MCF 10A (cell line): Measurements from ENCODE around the gene ACTN2. TPM values are rescaled to one million over a fixed set of nuclear protein-coding genes. Genes with fewer than 3 reads are reported as not detected.

Source experiments
- BruUV-seq: library from RNA; stranded (reverse); fragments of 400-500 nt; replicated peaks from 2 replicates; lab custom pipeline; 2021; lab: Mats Ljungman, UMichigan
- CTCF ChIA-PET: fragments of 300-600 bp; sonication (Branson Sonifier 250); formaldehyde crosslinking; extraction: SDS; loops from one replicate; lab custom pipeline; 2021; ENCODE audit warnings: antibody characterized with exemption, inconsistent platforms; lab: Yijun Ruan, JAX
- POLR2A ChIA-PET: fragments of 300-600, 350-650 bp; sonication (Branson Sonifier 250); formaldehyde crosslinking; extraction: SDS; loops from one replicate; lab custom pipeline; 2020; ENCODE audit warnings: antibody characterized with exemption, inconsistent platforms; lab: Yijun Ruan, JAX
- DNase-seq: peaks from one replicate; pipeline ENCODE4 v3.0.0-alpha.2; 2018; ENCODE audit not compliant: unreplicated experiment
- H3K27ac Mint-ChIP-seq: one replicate; pipeline ENCODE4 v1.8.0; 2022; ENCODE audit warnings: mild to moderate bottlenecking, low read depth, mixed read lengths; ENCODE audit not compliant: unreplicated experiment
- H3K27me3 Mint-ChIP-seq: one replicate; pipeline ENCODE4 v1.8.0; 2022; ENCODE audit warnings: mixed read lengths; ENCODE audit not compliant: insufficient read depth, unreplicated experiment
- H3K36me3 Mint-ChIP-seq: one replicate; pipeline ENCODE4 v1.8.0; 2022; ENCODE audit warnings: mild to moderate bottlenecking, moderate library complexity, mixed read lengths; ENCODE audit not compliant: insufficient read depth, unreplicated experiment
- H3K4me1 Mint-ChIP-seq: one replicate; pipeline ENCODE4 v1.8.0; 2022; ENCODE audit warnings: mixed read lengths; ENCODE audit not compliant: insufficient read depth, unreplicated experiment
- H3K4me3 Mint-ChIP-seq: one replicate; pipeline ENCODE4 v1.8.0; 2022; ENCODE audit warnings: mild to moderate bottlenecking, moderate library complexity, mixed read lengths; ENCODE audit not compliant: unreplicated experiment
- H3K9me3 Mint-ChIP-seq: one replicate; pipeline ENCODE4 v1.8.0; 2022; ENCODE audit warnings: mixed read lengths; ENCODE audit not compliant: unreplicated experiment
- intact Hi-C: fragments of 100-400 bp; cut with micrococcal nuclease; formaldehyde crosslinking; loops from 2 replicates; pipeline ENCODE4 v1.14.1; 2022
- total RNA-seq: library from RNA; stranded (reverse); gene quantifications from 2 replicates; pipeline ENCODE4 v1.2.3, GENCODE V29; 2022
- TF ChIP-seq, protein P1 (sequence below): fragments of 200-600 bp; IDR thresholded peaks from one replicate; pipeline ENCODE4 v1.8.0; 2022; ENCODE audit warnings: antibody characterized with exemption, mild to moderate bottlenecking; ENCODE audit not compliant: unreplicated experiment

The ACTN2 gene
- total RNA-seq, 1 experiment from 2014 or later: not detected

DNA sequence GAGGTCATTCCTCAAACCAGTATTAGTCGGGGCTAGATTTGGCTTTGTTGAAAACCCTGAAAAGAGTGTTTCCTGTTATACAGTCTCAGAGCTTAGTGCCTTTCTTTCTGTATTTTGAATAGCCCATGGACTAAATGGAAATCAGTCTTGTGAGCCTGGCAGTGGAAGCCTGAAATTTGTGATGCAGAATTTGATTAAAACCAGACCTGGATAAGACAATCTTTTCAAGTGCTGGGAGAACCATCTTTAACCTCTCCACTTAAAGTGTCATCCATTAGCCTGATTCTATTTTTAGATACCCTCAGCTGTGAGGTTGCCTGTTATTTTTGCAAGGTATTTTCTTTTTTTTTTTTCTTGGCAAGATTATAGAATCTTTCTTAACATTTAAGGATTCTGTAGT lies 19.5 kb downstream of the ACTN2 start:
- intact Hi-C loops: no loop called here
- Mint-ChIP-seq H3K4me1 (no peaks in the 10 kb centered on the region), H3K36me3 (no peaks in the 10 kb centered on the region), H3K9me3 (no peaks in the 10 kb centered on the region), H3K27ac (no peak overlapping the region), H3K4me3 (no peak overlapping the region), H3K27me3 (no peaks in the 10 kb centered on the region)
- DNase-seq: no peak
- POLR2A ChIA-PET: interaction anchor here (0.7 kb wide), 1 partner anchor 24 kb away, joined by 3 read pairs; no protein-coding TSS in a partner anchor
- BruUV-seq: no TSS peak
- TF ChIP-seq, protein P1, sequence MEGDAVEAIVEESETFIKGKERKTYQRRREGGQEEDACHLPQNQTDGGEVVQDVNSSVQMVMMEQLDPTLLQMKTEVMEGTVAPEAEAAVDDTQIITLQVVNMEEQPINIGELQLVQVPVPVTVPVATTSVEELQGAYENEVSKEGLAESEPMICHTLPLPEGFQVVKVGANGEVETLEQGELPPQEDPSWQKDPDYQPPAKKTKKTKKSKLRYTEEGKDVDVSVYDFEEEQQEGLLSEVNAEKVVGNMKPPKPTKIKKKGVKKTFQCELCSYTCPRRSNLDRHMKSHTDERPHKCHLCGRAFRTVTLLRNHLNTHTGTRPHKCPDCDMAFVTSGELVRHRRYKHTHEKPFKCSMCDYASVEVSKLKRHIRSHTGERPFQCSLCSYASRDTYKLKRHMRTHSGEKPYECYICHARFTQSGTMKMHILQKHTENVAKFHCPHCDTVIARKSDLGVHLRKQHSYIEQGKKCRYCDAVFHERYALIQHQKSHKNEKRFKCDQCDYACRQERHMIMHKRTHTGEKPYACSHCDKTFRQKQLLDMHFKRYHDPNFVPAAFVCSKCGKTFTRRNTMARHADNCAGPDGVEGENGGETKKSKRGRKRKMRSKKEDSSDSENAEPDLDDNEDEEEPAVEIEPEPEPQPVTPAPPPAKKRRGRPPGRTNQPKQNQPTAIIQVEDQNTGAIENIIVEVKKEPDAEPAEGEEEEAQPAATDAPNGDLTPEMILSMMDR: no peak
- CTCF ChIA-PET: interaction anchor here (0.7 kb wide), 1 partner anchor 1626 kb away, joined by 3 read pairs; no protein-coding TSS in a partner anchor

DNA sequence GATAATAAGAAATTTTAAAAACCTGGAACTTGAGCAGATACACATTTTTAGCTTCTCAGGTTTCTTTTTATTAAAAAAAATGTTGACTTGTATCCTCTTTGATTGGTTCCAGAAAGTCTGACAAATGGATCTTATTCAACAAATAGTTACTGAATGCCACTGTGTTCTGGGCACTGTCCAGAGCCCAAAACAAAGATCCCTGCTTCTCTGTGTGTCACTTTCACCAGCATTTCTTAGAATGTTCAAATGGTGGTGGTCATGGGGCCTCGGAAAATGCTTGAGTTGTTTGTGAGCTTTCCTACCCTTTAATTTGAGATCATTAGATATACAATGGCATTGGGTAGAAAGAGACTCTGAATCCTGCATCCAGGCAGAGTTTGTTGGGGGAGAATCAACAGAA lies 19.9 kb downstream of the ACTN2 start:
- intact Hi-C loops: no loop called here
- TF ChIP-seq, protein P1: no peak
- Mint-ChIP-seq H3K27ac (no peak overlapping the region), H3K4me3 (no peak overlapping the region), H3K27me3 (no peaks in the 10 kb centered on the region), H3K36me3 (no peaks in the 10 kb centered on the region), H3K9me3 (no peaks in the 10 kb centered on the region), H3K4me1 (no peaks in the 10 kb centered on the region)
- ChIA-PET CTCF (interaction anchor here (0.7 kb wide), 1 partner anchor 1625 kb away, joined by 3 read pairs; no protein-coding TSS in a partner anchor), POLR2A (interaction anchor here (0.7 kb wide), 1 partner anchor 23 kb away, joined by 3 read pairs; no protein-coding TSS in a partner anchor)
- no TSS peak for BruUV-seq
- DNase-seq: no peak

DNA sequence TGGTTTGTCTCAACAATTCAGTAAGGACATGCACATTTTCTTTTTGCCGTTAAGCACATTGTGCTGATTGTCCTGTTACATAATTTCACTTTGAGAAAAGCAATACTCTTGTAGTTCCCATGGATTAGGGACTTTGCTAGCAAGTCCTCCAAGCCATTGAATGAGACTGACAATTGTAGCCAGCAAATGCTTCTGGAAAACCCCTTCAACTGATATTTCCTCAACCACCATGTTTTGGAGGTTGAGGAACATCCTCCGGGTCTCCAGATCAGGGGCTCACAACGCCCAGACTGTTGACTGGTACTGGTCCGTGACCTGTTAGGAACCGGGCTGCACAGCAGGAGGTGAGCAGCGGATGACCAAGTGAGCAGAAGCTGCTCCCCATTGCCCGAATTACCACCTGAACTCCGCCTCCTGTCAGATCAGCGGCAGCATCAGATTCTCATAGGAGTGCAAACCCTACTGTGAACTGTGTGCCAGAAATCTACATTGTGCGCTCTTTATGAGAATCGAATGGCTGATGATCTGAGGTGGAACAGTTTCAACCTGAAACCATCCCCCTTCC lies 24.1 kb downstream of the ACTN2 start:
- TF ChIP-seq, protein P1: no peak
- no peak for DNase-seq
- Mint-ChIP-seq H3K9me3 (no peaks in the 10 kb centered on the region), H3K36me3 (no peaks in the 10 kb centered on the region), H3K27ac (no peak overlapping the region), H3K4me3 (no peak overlapping the region), H3K4me1 (no peaks in the 10 kb centered on the region), H3K27me3 (no peaks in the 10 kb centered on the region)
- CTCF ChIA-PET: interaction anchor here (0.6 kb wide), 1 partner anchor 104 kb away, joined by 4 read pairs; no protein-coding TSS in a partner anchor
- intact Hi-C loops: no loop called here
- no TSS peak for BruUV-seq
- POLR2A ChIA-PET: no interaction called here

DNA sequence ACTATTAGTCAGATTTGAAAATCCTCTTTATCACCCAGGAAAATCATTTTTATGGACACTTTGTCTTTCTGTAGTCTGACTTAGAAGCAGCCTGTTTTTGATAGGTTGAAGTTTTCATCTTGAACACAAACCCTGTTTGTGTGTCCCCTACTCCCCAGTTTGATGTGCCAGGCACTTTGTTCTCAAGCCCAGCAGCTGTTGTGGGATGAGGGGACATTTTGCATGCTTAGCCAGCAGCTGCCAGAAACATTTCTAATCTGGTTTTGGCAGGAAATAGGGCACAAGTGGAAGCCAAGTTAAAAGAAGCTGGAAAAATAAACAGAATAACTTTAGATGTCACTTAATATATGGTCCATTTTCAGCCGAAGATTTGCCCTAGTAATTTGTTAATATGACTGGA lies 29.9 kb downstream of the ACTN2 start:
- CTCF ChIA-PET: interaction anchor here (1.3 kb wide), 1 partner anchor 15 kb away, joined by 3 read pairs; no protein-coding TSS in a partner anchor
- Mint-ChIP-seq H3K4me3 (no peak overlapping the region), H3K36me3 (no peaks in the 10 kb centered on the region)

More for the DNA sequence above, 29.9 kb downstream of the ACTN2 start:
- no TSS peak for BruUV-seq
- DNase-seq: no peak
- intact Hi-C loops: no loop called here
- POLR2A ChIA-PET: no interaction called here
- H3K27me3 Mint-ChIP-seq: no peaks in the 10 kb centered on the region
- no peaks in the 10 kb centered on the region for H3K4me1 Mint-ChIP-seq
- no peak overlapping the region for H3K27ac Mint-ChIP-seq
- TF ChIP-seq, protein P1: no peak
- H3K9me3 Mint-ChIP-seq: no peaks in the 10 kb centered on the region
